Ascending aorta (tissue), 2 donors: ENCODE data around the gene ANXA3. TPM values are rescaled to one million over a fixed set of nuclear protein-coding genes. Genes with fewer than 3 reads are reported as not detected.

Experiments
- DNase-seq, 2 donors: peaks; one replicate each; pipeline ENCODE4 v3.0.0-alpha.2; 2019; ENCODE audit warnings: low spot score in 2 of 2
- H3K27ac ChIP-seq, 2 donors: fragments of 200-600 bp; sonication (generic); one replicate each; pipeline ENCODE4 v1.5.1; 2016 to 2017; ENCODE audit warnings: mild to moderate bottlenecking in 1 of 2
- H3K27me3 ChIP-seq: fragments of 200-600 bp; sonication (generic); one replicate; pipeline ENCODE4 v1.5.1; 2017
- H3K36me3 ChIP-seq, 2 donors: fragments of 200-600 bp; sonication (generic); one replicate each; pipeline ENCODE4 v1.5.1; 2016
- H3K4me1 ChIP-seq, 2 donors: fragments of 200-600 bp; sonication (generic); one replicate each; pipeline ENCODE4 v1.5.1; 2016 to 2017; ENCODE audit warnings: mild to moderate bottlenecking in 1 of 2
- H3K4me3 ChIP-seq, 2 donors: fragments of 200-600 bp; sonication (generic); one replicate each; pipeline ENCODE4 v1.5.1; 2016 to 2017; ENCODE audit warnings: mild to moderate bottlenecking in 1 of 2
- H3K9me3 ChIP-seq, 2 donors: fragments of 200-600 bp; sonication (generic); one replicate each; pipeline ENCODE4 v1.5.1; 2016
- intact Hi-C: fragments of 100-400 bp; cut with DNase I; formaldehyde crosslinking; loops from one replicate; pipeline ENCODE4 v1.15.1; 2023
- total RNA-seq: library from RNA; depleted of rRNA; stranded (reverse); fragments of >200 nt; gene quantifications from one replicate; pipeline ENCODE4 v1.1.0, GENCODE V29; 2016
- TF ChIP-seq, protein P1 (sequence below), 3 experiments: fragments of 200-600 bp in 2 of 3; fragments of 450-650 bp in 1 of 3; sonication (generic) in 2 of 3; IDR thresholded peaks; one replicate each; pipeline ENCODE4 v1.5.1; 2016 to 2019; ENCODE audit warnings: antibody characterized with exemption in 3 of 3, mild to moderate bottlenecking in 1 of 3, moderate library complexity in 1 of 3

ANXA3 gene
- total RNA-seq, 1 donor from 2014 or later: 5.5 TPM

DNA sequence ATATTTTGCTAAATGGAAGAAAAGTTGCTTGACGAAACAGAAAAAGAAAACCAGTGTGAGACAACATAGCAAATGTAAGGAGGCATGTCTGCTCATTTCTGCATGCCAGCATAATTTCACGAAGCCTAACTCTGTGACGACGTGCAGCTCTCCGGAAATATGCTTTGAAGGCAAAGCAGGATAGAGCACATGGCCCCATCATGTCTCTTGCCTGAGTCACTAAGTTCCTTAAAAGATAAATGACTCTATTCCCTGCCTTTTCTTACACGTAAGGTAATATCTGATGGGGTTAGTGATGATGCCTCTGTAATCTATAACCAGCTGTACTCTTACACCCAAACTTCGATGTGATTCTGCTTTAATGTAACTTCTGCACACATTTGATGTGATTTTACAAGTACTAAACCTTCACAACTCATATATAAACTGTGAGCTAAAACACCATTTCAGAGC, 64.5 kb downstream of the ANXA3 start:
- no peak for DNase-seq

DNA sequence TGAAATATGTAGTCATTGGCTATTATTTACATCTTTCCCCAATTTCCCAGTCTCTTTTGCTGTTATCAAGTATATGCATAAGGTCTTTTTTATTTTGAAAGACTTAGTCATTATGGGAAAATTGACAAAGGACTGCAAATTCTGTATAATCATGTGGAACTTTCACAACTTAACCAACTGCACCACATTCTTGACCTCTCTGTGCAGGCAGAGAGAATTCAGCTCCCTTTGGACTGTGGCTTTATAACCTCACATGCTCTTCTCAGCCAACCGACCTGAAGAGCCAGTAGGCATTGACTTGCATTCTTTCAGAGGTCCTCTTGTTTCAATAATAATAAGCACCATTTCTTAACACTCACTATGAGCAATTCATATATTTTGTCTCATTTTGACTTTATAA, 66.9 kb downstream of the ANXA3 start:
- TF ChIP-seq, protein P1, sequence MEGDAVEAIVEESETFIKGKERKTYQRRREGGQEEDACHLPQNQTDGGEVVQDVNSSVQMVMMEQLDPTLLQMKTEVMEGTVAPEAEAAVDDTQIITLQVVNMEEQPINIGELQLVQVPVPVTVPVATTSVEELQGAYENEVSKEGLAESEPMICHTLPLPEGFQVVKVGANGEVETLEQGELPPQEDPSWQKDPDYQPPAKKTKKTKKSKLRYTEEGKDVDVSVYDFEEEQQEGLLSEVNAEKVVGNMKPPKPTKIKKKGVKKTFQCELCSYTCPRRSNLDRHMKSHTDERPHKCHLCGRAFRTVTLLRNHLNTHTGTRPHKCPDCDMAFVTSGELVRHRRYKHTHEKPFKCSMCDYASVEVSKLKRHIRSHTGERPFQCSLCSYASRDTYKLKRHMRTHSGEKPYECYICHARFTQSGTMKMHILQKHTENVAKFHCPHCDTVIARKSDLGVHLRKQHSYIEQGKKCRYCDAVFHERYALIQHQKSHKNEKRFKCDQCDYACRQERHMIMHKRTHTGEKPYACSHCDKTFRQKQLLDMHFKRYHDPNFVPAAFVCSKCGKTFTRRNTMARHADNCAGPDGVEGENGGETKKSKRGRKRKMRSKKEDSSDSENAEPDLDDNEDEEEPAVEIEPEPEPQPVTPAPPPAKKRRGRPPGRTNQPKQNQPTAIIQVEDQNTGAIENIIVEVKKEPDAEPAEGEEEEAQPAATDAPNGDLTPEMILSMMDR (IDR thresholded peaks at IDR 0.05): no peak
- no peaks in the 10 kb centered on the region for H3K9me3 ChIP-seq
- H3K4me1 ChIP-seq: no peaks in the 10 kb centered on the region
- intact Hi-C loops: no loop called here
- no peak overlapping the region for H3K4me3 ChIP-seq
- no peak overlapping the region for H3K27ac ChIP-seq
- H3K36me3 ChIP-seq: no peaks in the 10 kb centered on the region
- no peaks in the 10 kb centered on the region for H3K27me3 ChIP-seq
- DNase-seq: no peak

More for the DNA sequence above, 64.5 kb downstream of the ANXA3 start:
- Histone ChIP-seq H3K4me1 (no peaks in the 10 kb centered on the region), H3K4me3 (no peak overlapping the region), H3K36me3 (no peaks in the 10 kb centered on the region), H3K27me3 (no peaks in the 10 kb centered on the region), H3K9me3 (no peaks in the 10 kb centered on the region), H3K27ac (no peak overlapping the region)
- intact Hi-C loops: no loop called here
- TF ChIP-seq, protein P1 (IDR thresholded peaks at IDR 0.05): no peak

DNA sequence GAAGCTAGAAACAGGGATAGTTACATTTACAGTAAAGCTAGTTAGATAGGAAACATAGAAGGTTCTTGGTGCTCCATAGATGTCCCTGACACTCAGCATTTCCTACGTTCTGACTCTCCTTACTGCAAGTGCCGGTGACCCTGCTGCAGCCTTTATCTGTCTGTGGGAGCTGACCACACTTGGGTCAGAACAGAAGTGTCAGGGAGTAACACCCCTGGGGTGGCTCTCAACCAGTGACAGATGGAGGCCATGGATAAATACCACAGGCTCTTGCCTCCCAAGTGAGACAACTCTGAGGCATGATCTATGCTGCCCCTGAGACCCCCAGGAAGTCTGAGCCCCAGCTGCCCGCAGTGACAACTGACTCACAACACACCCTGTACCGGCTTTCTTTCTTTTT, 69.8 kb downstream of the ANXA3 start:
- Histone ChIP-seq H3K4me3 (no peak overlapping the region), H3K4me1 (no peaks in the 10 kb centered on the region), H3K9me3 (no peaks in the 10 kb centered on the region), H3K36me3 (no peaks in the 10 kb centered on the region), H3K27me3 (no peaks in the 10 kb centered on the region), H3K27ac (no peak overlapping the region)
- TF ChIP-seq, protein P1 (IDR thresholded peaks at IDR 0.05): no peak
- no peak for DNase-seq
- intact Hi-C loops: no loop called here

DNA sequence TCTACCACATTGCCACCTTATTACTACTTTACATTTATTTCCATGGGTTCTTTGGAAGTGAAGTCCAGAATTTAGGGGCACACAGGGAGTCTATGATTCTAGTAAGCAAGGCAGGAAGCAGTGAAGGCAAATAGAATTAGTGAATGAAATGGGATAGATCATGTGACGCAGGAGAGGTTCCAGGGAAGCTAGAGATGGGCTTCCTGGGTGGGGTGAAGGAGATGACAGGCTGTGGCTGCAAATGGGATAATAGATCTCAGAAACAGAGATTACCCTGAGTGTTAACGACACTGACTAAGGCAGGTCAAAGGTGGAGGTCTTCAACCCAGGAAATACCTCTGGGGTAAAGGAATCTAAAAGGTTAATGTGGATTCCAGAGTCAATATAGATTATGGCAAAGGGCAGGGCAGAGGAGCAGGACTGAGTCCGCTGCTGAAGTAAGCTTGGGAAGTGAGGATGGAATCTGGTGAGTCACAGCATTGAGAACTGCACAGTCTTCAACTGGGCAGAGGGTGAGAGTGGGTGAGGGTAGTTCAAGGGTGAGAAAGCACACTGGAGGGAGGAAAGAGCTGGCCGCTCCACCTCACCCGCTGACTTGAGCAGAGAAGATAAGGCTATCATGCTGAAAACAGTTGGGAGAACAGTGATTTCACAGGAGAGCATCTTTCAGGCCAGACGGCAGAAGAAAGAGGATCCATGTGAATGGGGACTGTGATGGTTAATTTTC, 70.8 kb downstream of the ANXA3 start:
- no peak for DNase-seq
- no peak overlapping the region for H3K27ac ChIP-seq
- H3K4me3 ChIP-seq: no peak overlapping the region
- intact Hi-C loops: no loop called here
- no peaks in the 10 kb centered on the region for H3K9me3 ChIP-seq
- no peaks in the 10 kb centered on the region for H3K4me1 ChIP-seq
- no peaks in the 10 kb centered on the region for H3K27me3 ChIP-seq
- H3K36me3 ChIP-seq: no peaks in the 10 kb centered on the region
- TF ChIP-seq, protein P1 (IDR thresholded peaks at IDR 0.05): no peak

DNA sequence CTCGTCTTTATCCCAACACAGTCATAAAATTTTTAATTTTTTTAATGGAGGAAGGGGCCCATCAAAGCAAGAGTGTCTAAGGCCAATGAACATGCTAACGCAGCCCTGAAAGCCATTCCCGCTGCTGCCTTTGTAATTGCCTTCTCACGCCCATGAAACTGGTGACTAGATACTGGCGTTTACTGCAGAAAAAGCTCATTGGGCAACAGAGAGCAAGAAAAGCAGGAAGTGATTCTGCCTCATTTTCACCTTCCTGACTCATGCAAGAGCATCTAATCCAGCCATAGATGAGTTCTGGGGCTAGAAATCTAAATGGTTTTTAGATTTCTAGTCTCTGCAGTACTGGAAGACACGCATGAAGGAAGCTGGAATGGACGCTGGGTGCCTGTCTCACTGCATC, 72.5 kb downstream of the ANXA3 start:
- Histone ChIP-seq H3K36me3 (no peaks in the 10 kb centered on the region), H3K4me1 (no peaks in the 10 kb centered on the region), H3K27me3 (no peaks in the 10 kb centered on the region), H3K27ac (no peak overlapping the region), H3K4me3 (no peak overlapping the region), H3K9me3 (no peaks in the 10 kb centered on the region)
- TF ChIP-seq, protein P1 (IDR thresholded peaks at IDR 0.05): no peak
- intact Hi-C loops: no loop called here
- DNase-seq: no peak
